Keratinocyte (primary cell): ENCODE data around the gene TMEM256. TPM values are rescaled to one million over a fixed set of nuclear protein-coding genes. Genes with fewer than 3 reads are reported as not detected.

Source experiments
- DNase-seq: peaks from one replicate; pipeline ENCODE4 v3.0.0-alpha.2; 2011; ENCODE audit warnings: low read depth, missing footprints, low spot score
- FAIRE-seq: peaks from 2 replicates; lab custom pipeline; 2011; peaks lifted over from hg19 to GRCh38; lab: Jason Lieb, UNC
- H2AFZ ChIP-seq: 2 replicates; pipeline ENCODE4 v1.6.0; 2012; ENCODE audit warnings: low read length, control low read depth, inconsistent platforms; ENCODE audit not compliant: control insufficient read depth
- H3K27ac ChIP-seq: 2 replicates; pipeline ENCODE4 v1.5.1; 2011; ENCODE audit warnings: low read length; ENCODE audit not compliant: control insufficient read depth, insufficient read depth
- H3K27me3 ChIP-seq: 3 replicates; pipeline ENCODE4 v1.6.0; 2011; ENCODE audit warnings: low read length; ENCODE audit not compliant: control insufficient read depth, insufficient read depth; ENCODE audit errors: extremely low read depth
- H3K36me3 ChIP-seq, 2 experiments: 2 replicates in 1 of 2; 3 replicates in 1 of 2; pipeline ENCODE4 v1.5.1; 2011; ENCODE audit warnings: low read length in 2 of 2, mild to moderate bottlenecking in 1 of 2; ENCODE audit not compliant: control insufficient read depth in 2 of 2, insufficient read depth in 2 of 2; ENCODE audit errors: extremely low read depth in 1 of 2
- H3K4me1 ChIP-seq: 3 replicates; pipeline ENCODE4 v1.5.1; 2011; ENCODE audit warnings: low read length; ENCODE audit not compliant: control insufficient read depth, insufficient read depth; ENCODE audit errors: extremely low read depth
- H3K4me2 ChIP-seq: 3 replicates; pipeline ENCODE4 v1.6.0; 2011; ENCODE audit warnings: low read depth, low read length; ENCODE audit not compliant: control insufficient read depth, insufficient read depth; ENCODE audit errors: extremely low read depth
- H3K4me3 ChIP-seq, 3 experiments: fragments of 200-600 bp in 1 of 3; sonication (generic) in 1 of 3; 2 replicates in 2 of 3; 3 replicates in 1 of 3; pipeline ENCODE4 v1.5.1; 2011 to 2016; ENCODE audit warnings: low read length in 3 of 3, mild to moderate bottlenecking in 3 of 3, control low read depth in 2 of 3, inconsistent platforms in 1 of 3, low read depth in 1 of 3, mixed read lengths in 1 of 3, mixed run types in 1 of 3, moderate library complexity in 1 of 3; ENCODE audit not compliant: control insufficient read depth in 2 of 3, insufficient read depth in 2 of 3; ENCODE audit errors: extremely low read depth in 1 of 3
- H3K79me2 ChIP-seq: 2 replicates; pipeline ENCODE4 v1.6.0; 2012; ENCODE audit warnings: low read length; ENCODE audit not compliant: control insufficient read depth, insufficient read depth
- H3K9ac ChIP-seq: 3 replicates; pipeline ENCODE4 v1.6.0; 2011; ENCODE audit warnings: low read length; ENCODE audit not compliant: control insufficient read depth, insufficient read depth; ENCODE audit errors: extremely low read depth
- H3K9me1 ChIP-seq: 3 replicates; pipeline ENCODE4 v1.6.0; 2011; ENCODE audit warnings: low read length; ENCODE audit not compliant: control insufficient read depth, insufficient read depth; ENCODE audit errors: extremely low read depth
- H3K9me3 ChIP-seq: 2 replicates; pipeline ENCODE4 v1.5.1; 2012; ENCODE audit warnings: low read depth, low read length; ENCODE audit not compliant: control insufficient read depth
- H4K20me1 ChIP-seq: 3 replicates; pipeline ENCODE4 v1.6.0; 2011; ENCODE audit warnings: low read length; ENCODE audit not compliant: control insufficient read depth, insufficient read depth; ENCODE audit errors: extremely low read depth
- CTCF ChIP-seq, 3 experiments: IDR thresholded peaks in 1 of 3; conservative IDR thresholded peaks in 1 of 3; optimal IDR thresholded peaks in 1 of 3; 2 replicates in 2 of 3; 3 replicates in 1 of 3; pipeline versions ENCODE3 to v1.5.1; 2011; ENCODE audit warnings: low read length in 3 of 3, mild to moderate bottlenecking in 3 of 3, moderate library complexity in 2 of 3, control low read depth in 1 of 3, inconsistent platforms in 1 of 3; ENCODE audit not compliant: insufficient read depth in 2 of 3; ENCODE audit errors: extremely low read depth in 1 of 3
- EZH2 ChIP-seq: IDR thresholded peaks from one replicate; pipeline ENCODE4 v1.6.1; 2012; ENCODE audit warnings: inconsistent platforms, mild to moderate bottlenecking, low read length, moderate library complexity
- dilution Hi-C: fragments of 300-500 bp; cut with MboI; formaldehyde crosslinking; loops from one replicate; pipeline ENCODE4 v1.7.0; 2020; ENCODE audit warnings: low sequenced_read_pairs; ENCODE audit not compliant: extremely low pct_ligation_motif_present
- polyA plus RNA-seq, 5 experiments: library from polyadenylated mRNA; depleted of rRNA in 3 of 5; stranded (reverse) in 3 of 5; stranded (forward) in 1 of 5; unstranded in 1 of 5; fragments of >200 nt; gene quantifications; 1 replicate in 1 of 5; 2 replicates in 3 of 5; 3 replicates in 1 of 5; pipeline versions ENCODE4 v1.2.1 to v1.2.3, GENCODE V29; 2011 to 2012; ENCODE audit warnings: missing spikeins in 2 of 5, low read depth in 1 of 5, low replicate concordance in 1 of 5

Gene TMEM256
- polyA plus RNA-seq, 1 donor (not counting 4 experiments of a cell fraction or from before 2014, with no cell fraction given): 68.1 TPM

DNA sequence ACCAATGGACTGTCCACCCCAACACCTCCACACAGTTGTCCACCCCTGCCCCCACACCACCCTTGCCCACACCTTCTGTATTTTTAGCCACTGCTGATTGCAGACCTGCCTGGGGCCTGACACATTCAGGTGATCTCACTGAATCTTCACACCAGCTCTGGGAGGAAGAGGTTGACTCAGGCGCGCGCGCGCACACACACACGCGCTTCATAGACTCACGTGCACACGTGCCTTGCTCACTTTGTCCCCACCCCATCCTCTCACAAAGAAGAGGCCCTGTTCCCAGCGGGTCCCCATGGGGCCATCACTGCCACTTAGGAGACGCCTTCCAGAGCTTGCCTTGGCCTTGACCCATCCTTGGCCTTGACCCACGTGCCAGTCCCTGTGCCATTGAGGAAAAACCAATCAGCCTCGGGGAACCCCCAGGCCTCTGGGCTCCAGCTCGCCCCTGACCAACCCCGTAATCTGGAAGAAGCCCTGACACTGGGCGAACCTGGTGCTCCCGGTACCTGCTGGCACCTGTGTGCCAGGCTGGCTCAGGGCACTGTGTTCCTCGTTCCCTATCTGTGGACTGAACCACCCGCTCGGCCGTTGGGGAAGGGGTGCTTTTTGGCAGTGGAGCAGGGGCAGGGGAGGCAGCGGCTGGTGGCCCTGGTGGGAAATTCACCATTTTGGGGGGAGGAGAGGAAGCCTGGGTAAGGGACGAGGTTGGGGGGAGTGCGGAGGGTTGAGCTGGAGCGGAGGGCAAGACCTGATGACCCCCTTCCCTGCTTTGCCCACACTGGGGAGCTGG lies 6.9 kb upstream of the TMEM256 start:
- H3K4me3 ChIP-seq: no peak overlapping the region
- DNase-seq: no peak
- no peaks in the 10 kb centered on the region for H4K20me1 ChIP-seq
- H2AFZ ChIP-seq: no peak overlapping the region
- H3K4me2 ChIP-seq: no peak overlapping the region
- TF ChIP-seq EZH2 (no peak), CTCF (optimal IDR thresholded peaks at IDR 0.05 in 1 of 3, IDR thresholded peaks at IDR 0.05 in 1 of 3, conservative IDR thresholded peaks at IDR 0.05 in 1 of 3; ENCODE audit: extremely low read depth in 1 of 3, insufficient read depth in 2 of 3, low read length in 3 of 3) (no peak)
- H3K36me3 ChIP-seq: peaks cover 0 to 5% of the 10 kb centered on the region in 2 experiments
- no peak overlapping the region for H3K9ac ChIP-seq
- dilution Hi-C loops: no loop called here
- H3K9me3 ChIP-seq: no peaks in the 10 kb centered on the region
- FAIRE-seq: no peak
- H3K9me1 ChIP-seq: no peaks in the 10 kb centered on the region
- peaks cover 8% of the 10 kb centered on the region for H3K4me1 ChIP-seq
- no peak overlapping the region for H3K27ac ChIP-seq
- no peaks in the 10 kb centered on the region for H3K79me2 ChIP-seq
- H3K27me3 ChIP-seq: no peaks in the 10 kb centered on the region

DNA sequence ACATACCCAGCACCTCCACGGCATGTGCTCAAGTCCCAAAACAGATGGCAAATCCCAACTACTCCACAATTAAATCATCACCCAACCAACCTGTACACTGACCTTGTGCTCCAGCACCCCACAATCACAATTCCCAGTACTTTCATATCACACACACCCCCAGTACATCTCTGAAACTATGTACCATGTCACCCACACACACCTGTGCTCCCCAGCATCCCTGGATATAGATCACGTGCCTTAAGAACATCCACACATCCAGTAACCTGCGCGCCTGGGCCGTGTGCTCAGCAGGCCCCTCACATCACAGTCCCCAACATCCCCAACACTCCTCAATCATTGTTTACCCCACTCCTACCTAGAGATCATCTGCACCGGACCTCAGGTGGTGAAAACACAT lies 5.8 kb upstream of the TMEM256 start:
- Histone ChIP-seq H2AFZ (no peak overlapping the region), H3K9me1 (no peaks in the 10 kb centered on the region), H3K27me3 (no peaks in the 10 kb centered on the region), H3K4me3 (no peak overlapping the region), H4K20me1 (no peaks in the 10 kb centered on the region), H3K4me1 (peaks cover 16% of the 10 kb centered on the region), H3K79me2 (no peaks in the 10 kb centered on the region), H3K27ac (no peak overlapping the region), H3K9ac (no peak overlapping the region), H3K9me3 (no peaks in the 10 kb centered on the region), H3K4me2 (no peak overlapping the region), H3K36me3 (peaks cover 0 to 4% of the 10 kb centered on the region in 2 experiments)
- TF ChIP-seq EZH2 (no peak), CTCF (optimal IDR thresholded peaks at IDR 0.05 in 1 of 3, IDR thresholded peaks at IDR 0.05 in 1 of 3, conservative IDR thresholded peaks at IDR 0.05 in 1 of 3; ENCODE audit: extremely low read depth in 1 of 3, insufficient read depth in 2 of 3, low read length in 3 of 3) (no peak)
- FAIRE-seq (no peak), DNase-seq (no peak)
- dilution Hi-C loops: no loop called here
